Stomach (tissue), 4 donors: ENCODE data around the gene CBLB.

Experiments used
- CTCF ChIP-seq, 7 experiments: fragments of 450-650 bp in 4 of 7; fragments of 200-600 bp in 3 of 7; sonication (generic) in 3 of 7; IDR thresholded peaks; one replicate each; pipeline ENCODE4 v1.5.1; 2016 to 2019; ENCODE audit warnings: antibody characterized with exemption in 7 of 7, control low read depth in 2 of 7, mild to moderate bottlenecking in 1 of 7
- EP300 ChIP-seq: sonication (generic); formaldehyde crosslinking; IDR thresholded peaks from one replicate; pipeline ENCODE4 v1.6.1; 2017; ENCODE audit warnings: antibody characterized with exemption
- POLR2A ChIP-seq, 4 donors: fragments of 450-650 bp; IDR thresholded peaks; one replicate each; pipeline ENCODE4 v1.6.1; 2016; ENCODE audit warnings: antibody characterized with exemption in 4 of 4, control low read depth in 2 of 4, mild to moderate bottlenecking in 1 of 4, moderate library complexity in 1 of 4

- TF ChIP-seq CTCF (IDR thresholded peaks at IDR 0.05) (no peak), POLR2A (IDR thresholded peaks at IDR 0.05) (no peak), EP300 (no peak)
Measured at GRCh38 chr3:105790534-105790933, 78.3 kb downstream of the CBLB start.
